Lung (tissue), 12 donors: ENCODE results near the gene CEP68. TPM values are rescaled to one million over a fixed set of nuclear protein-coding genes. Genes with fewer than 3 reads are reported as not detected.

ENCODE experiments used
- ATAC-seq: fragments of 200-7000 bp; cut with Tn5 transposase; one replicate; pipeline ENCODE4 v1.9.1; 2020; ENCODE audit warnings: moderate number of reproducible peaks; ENCODE audit not compliant: insufficient read depth, low FRiP score
- DNase-seq, 3 donors: peaks; one replicate each; pipeline ENCODE4 v3.0.0-alpha.2; 2013 to 2017
- H3K27ac ChIP-seq, 2 donors: one replicate each; pipeline ENCODE4 v1.5.1; 2013; ENCODE audit warnings: mild to moderate bottlenecking in 2 of 2, moderate library complexity in 2 of 2, control low read depth in 1 of 2, inconsistent platforms in 1 of 2, low read depth in 1 of 2, low read length in 1 of 2
- H3K27me3 ChIP-seq, 3 donors: one replicate each; pipeline ENCODE4 v1.5.1; 2013; ENCODE audit warnings: low read length in 2 of 3; ENCODE audit not compliant: control insufficient read depth in 3 of 3, insufficient read depth in 3 of 3
- H3K36me3 ChIP-seq, 4 donors: one replicate each; pipeline ENCODE4 v1.5.1; 2013; ENCODE audit warnings: low read length in 4 of 4, mild to moderate bottlenecking in 1 of 4, moderate library complexity in 1 of 4; ENCODE audit not compliant: control insufficient read depth in 4 of 4, insufficient read depth in 4 of 4
- H3K4me1 ChIP-seq, 5 donors: one replicate each; pipeline ENCODE4 v1.5.1; 2013; ENCODE audit warnings: low read length in 5 of 5, mild to moderate bottlenecking in 2 of 5, moderate library complexity in 1 of 5; ENCODE audit not compliant: control insufficient read depth in 5 of 5, insufficient read depth in 5 of 5
- H3K4me3 ChIP-seq: one replicate; pipeline ENCODE4 v1.5.1; 2013; ENCODE audit warnings: mild to moderate bottlenecking, control low read depth, moderate library complexity
- H3K9ac ChIP-seq, 2 donors: one replicate each; pipeline ENCODE4 v1.5.1; 2013; ENCODE audit warnings: low read length in 2 of 2, control low read depth in 1 of 2; ENCODE audit not compliant: insufficient read depth in 1 of 2
- H3K9me3 ChIP-seq, 4 donors: one replicate each; pipeline ENCODE4 v1.5.1; 2013; ENCODE audit warnings: low read length in 3 of 4, mild to moderate bottlenecking in 1 of 4, moderate library complexity in 1 of 4; ENCODE audit not compliant: control insufficient read depth in 4 of 4, insufficient read depth in 3 of 4
- CTCF ChIP-seq: IDR thresholded peaks from 2 replicates; pipeline ENCODE4 v1.5.1; 2012; ENCODE audit warnings: mild to moderate bottlenecking; ENCODE audit errors: control extremely low read depth, extremely low read depth
- WGBS, 2 donors: extraction: QIAGEN DNeasy Blood & Tissue Kit; methylation state at CpG; one replicate each; pipeline ENCODE4 v1.1.7; 2013; 5-methylcytosine and 5-hydroxymethylcytosine counted together
- polyA plus RNA-seq, 2 donors: library from polyadenylated mRNA; stranded (reverse); fragments of 200-250 nt; gene quantifications; one replicate each; pipeline ENCODE4 v1.2.1, GENCODE V29; 2013
- total RNA-seq, 2 donors: library from RNA; depleted of rRNA in 1 of 2; stranded (reverse); fragments of >200 nt in 1 of 2; gene quantifications; one replicate each; pipeline ENCODE4 v1.2.1, GENCODE V29; 2014 to 2021
- donor health status: control.
- donor health status: control.
- donor health status: Bipolar disorder and iron deficiency.
- donor health status: healthy.
- donor health status: DM: yes; HTN: yes; CAD: no.

The CEP68 gene
- total and polyA plus RNA-seq, 4 donors = 3.5 to 28.9 (median 8.8) TPM

- no peaks in the 10 kb centered on the region for H3K4me1 ChIP-seq
- H3K36me3 ChIP-seq = no peaks in the 10 kb centered on the region
- H3K27me3 ChIP-seq = no peaks in the 10 kb centered on the region
- no peak overlapping the region for H3K9ac ChIP-seq
- H3K27ac ChIP-seq = no peak overlapping the region
- TF ChIP-seq CTCF = no peak
- no peak overlapping the region for H3K4me3 ChIP-seq
- peaks cover 0 to 6% (median 0%) of the 10 kb centered on the region in 4 donors for H3K9me3 ChIP-seq
- ATAC-seq = no peak
- DNase-seq = no peak
- 86 to 91% methylated on average over 11 of the region's 11 CpGs for WGBS, 2 donors
Measured at GRCh38 chr2:65046633-65047407, 9.4 kb upstream of the CEP68 start.

GRCh38 chr2:65049010-65049639 lies 7.1 kb upstream of the CEP68 start:
- Histone ChIP-seq H3K27me3 (no peaks in the 10 kb centered on the region), H3K4me3 (no peak overlapping the region), H3K27ac (no peak overlapping the region), H3K9me3 (peaks cover 0 to 3% (median 0%) of the 10 kb centered on the region in 4 donors), H3K4me1 (no peaks in the 10 kb centered on the region), H3K9ac (no peak overlapping the region), H3K36me3 (no peaks in the 10 kb centered on the region)
- 88 to 96% methylated on average over 1 of the region's 1 CpG for WGBS, 2 donors
- TF ChIP-seq CTCF = no peak
- ATAC-seq (no peak), DNase-seq (no peak)

- no peaks in the 10 kb centered on the region for H3K9me3 ChIP-seq
- no peaks in the 10 kb centered on the region for H3K36me3 ChIP-seq
- TF ChIP-seq CTCF = no peak
- ATAC-seq (no peak), DNase-seq (no peak)
- H3K27me3 ChIP-seq = no peaks in the 10 kb centered on the region
- no peak overlapping the region for H3K9ac ChIP-seq
- H3K4me3 ChIP-seq = no peak overlapping the region
- peaks cover 0 to 5% (median 2%) of the 10 kb centered on the region in 5 donors for H3K4me1 ChIP-seq
- 97 to 98% methylated on average over 3 of the region's 3 CpGs for WGBS, 2 donors
- no peak overlapping the region for H3K27ac ChIP-seq
Measured at GRCh38 chr2:65050931-65051330, 5.3 kb upstream of the CEP68 start.
